GM12878 (cell line): ENCODE data around the gene DELE1.

Experiments
- CTCF ChIP-seq, 3 experiments: IDR thresholded peaks in 2 of 3; conservative IDR thresholded peaks in 1 of 3; 2 replicates each; pipeline ENCODE4 v1.5.1; 2011; ENCODE audit warnings: low read depth in 3 of 3, low read length in 3 of 3, mild to moderate bottlenecking in 3 of 3, control low read depth in 2 of 3, moderate library complexity in 2 of 3, inconsistent platforms in 1 of 3, mixed read lengths in 1 of 3; ENCODE audit not compliant: control insufficient read depth in 2 of 3, insufficient read depth in 1 of 3; ENCODE audit errors: extremely low read depth in 1 of 3
- EZH2 ChIP-seq: IDR thresholded peaks from 2 replicates; pipeline ENCODE4 v1.6.1; 2012; ENCODE audit warnings: low read depth, mild to moderate bottlenecking, control low read depth, inconsistent platforms, low read length, borderline replicate concordance; ENCODE audit not compliant: control insufficient read depth
- NFYB ChIP-seq: IDR thresholded peaks from 2 replicates; pipeline ENCODE4 v1.6.1; 2011; ENCODE audit warnings: low read depth, mild to moderate bottlenecking, low read length, improper control_type of control experiment, moderate library complexity; ENCODE audit not compliant: insufficient read depth
- RELA ChIP-seq: fragments of 450-650 bp; IDR thresholded peaks from 2 replicates; pipeline ENCODE4 v1.8.0; 2014; ENCODE audit warnings: borderline replicate concordance; ENCODE audit not compliant: partially characterized antibody
- TF ChIP-seq, protein P1 (sequence below): IDR thresholded peaks from 2 replicates; pipeline ENCODE4 v1.6.1; 2012; ENCODE audit warnings: mild to moderate bottlenecking, low read depth, low read length

- TF ChIP-seq RELA (no peak), CTCF (IDR thresholded peaks at IDR 0.05 in 2 of 3, conservative IDR thresholded peaks at IDR 0.05 in 1 of 3; ENCODE audit: control insufficient read depth in 2 of 3, extremely low read depth in 1 of 3, insufficient read depth in 1 of 3, low read depth in 3 of 3, low read length in 3 of 3) (no peak), EZH2 (no peak), NFYB (no peak)
- TF ChIP-seq, protein P1, sequence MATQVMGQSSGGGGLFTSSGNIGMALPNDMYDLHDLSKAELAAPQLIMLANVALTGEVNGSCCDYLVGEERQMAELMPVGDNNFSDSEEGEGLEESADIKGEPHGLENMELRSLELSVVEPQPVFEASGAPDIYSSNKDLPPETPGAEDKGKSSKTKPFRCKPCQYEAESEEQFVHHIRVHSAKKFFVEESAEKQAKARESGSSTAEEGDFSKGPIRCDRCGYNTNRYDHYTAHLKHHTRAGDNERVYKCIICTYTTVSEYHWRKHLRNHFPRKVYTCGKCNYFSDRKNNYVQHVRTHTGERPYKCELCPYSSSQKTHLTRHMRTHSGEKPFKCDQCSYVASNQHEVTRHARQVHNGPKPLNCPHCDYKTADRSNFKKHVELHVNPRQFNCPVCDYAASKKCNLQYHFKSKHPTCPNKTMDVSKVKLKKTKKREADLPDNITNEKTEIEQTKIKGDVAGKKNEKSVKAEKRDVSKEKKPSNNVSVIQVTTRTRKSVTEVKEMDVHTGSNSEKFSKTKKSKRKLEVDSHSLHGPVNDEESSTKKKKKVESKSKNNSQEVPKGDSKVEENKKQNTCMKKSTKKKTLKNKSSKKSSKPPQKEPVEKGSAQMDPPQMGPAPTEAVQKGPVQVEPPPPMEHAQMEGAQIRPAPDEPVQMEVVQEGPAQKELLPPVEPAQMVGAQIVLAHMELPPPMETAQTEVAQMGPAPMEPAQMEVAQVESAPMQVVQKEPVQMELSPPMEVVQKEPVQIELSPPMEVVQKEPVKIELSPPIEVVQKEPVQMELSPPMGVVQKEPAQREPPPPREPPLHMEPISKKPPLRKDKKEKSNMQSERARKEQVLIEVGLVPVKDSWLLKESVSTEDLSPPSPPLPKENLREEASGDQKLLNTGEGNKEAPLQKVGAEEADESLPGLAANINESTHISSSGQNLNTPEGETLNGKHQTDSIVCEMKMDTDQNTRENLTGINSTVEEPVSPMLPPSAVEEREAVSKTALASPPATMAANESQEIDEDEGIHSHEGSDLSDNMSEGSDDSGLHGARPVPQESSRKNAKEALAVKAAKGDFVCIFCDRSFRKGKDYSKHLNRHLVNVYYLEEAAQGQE: no peak
Observed at GRCh38 chr5:141958113-141958512, 34.4 kb downstream of the DELE1 start, which contains the start of gene PCDH12.
